ENCODE data around the gene FCRL2. TPM values are rescaled to one million over a fixed set of nuclear protein-coding genes. Genes with fewer than 3 reads are reported as not detected.

FCRL2 gene
- not detected in 5 replicates for total RNA-seq (2022; extraction: Qiagen RNA extraction)

GRCh38 chr1:157776971-157777391 is at the start of gene FCRL2:
TSS of gene FCRL2 (minus strand) at chr1:157777132. CDS start at chr1:157777073, 59 bp downstream.

GRCh38 chr1:157819896-157820295 is 43.0 kb upstream of the FCRL2 start, which contains the start of gene FCRL1:
TSS of gene FCRL1 (minus strand) at chr1:157820120. CDS start at chr1:157820037, 83 bp downstream.

GRCh38 chr1:157700732-157701131 is 76.2 kb downstream of the FCRL2 start, which contains the start of gene FCRL3:
TSS of gene FCRL3 (minus strand) at chr1:157700769. CDS start at chr1:157700489, 280 bp downstream.

Other genes starting within 250 kb of the FCRL2 start
- not detected in 5 replicates for gene FCRL5, start 224.6 kb downstream of the FCRL2 start, total RNA-seq (2022; extraction: Qiagen RNA extraction)
- not detected in 5 replicates for gene FCRL4, start 179.0 kb downstream of the FCRL2 start, total RNA-seq (2022; extraction: Qiagen RNA extraction)
- gene FCRL3, start 76.4 kb downstream of the FCRL2 start, total RNA-seq (2022; extraction: Qiagen RNA extraction) = 0.23 TPM in 1 of 5 replicates, not detected in the others
- not detected in 5 replicates for gene FCRL1, start 43.0 kb upstream of the FCRL2 start, total RNA-seq (2022; extraction: Qiagen RNA extraction)
- gene CD5L, start 64.7 kb upstream of the FCRL2 start, total RNA-seq (2022; extraction: Qiagen RNA extraction) = not detected in 5 replicates
- gene KIRREL1, start 216.5 kb upstream of the FCRL2 start, total RNA-seq (2022; extraction: Qiagen RNA extraction) = 23.8 to 37.3 TPM (median 32.8 TPM) in 5 replicates